ENCODE results near the gene TAS2R50.
A peak's percentile ranks its signal among the peaks of the same experiment; 100 is the strongest.

DNA sequence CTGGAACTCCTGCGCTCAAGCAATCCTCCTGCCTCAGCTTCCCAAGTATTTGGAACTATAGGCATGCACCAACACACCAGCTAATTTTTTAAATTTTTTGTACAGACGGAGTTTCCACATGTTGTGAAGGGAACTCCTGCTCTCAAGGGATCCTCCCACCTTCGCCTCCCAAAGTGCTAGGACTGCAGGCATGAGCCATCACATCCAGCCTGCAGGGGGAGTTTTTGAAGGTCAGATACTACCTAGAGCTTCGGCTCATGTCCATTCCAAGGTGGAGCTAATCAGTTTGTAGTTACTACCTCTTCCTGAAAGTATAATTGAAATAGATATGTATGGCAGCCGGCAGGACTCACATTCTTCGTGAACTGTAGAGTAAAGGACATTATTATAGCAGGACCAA is 39.4 kb upstream of the TAS2R50 start:
- TF ChIP-seq, protein P1, sequence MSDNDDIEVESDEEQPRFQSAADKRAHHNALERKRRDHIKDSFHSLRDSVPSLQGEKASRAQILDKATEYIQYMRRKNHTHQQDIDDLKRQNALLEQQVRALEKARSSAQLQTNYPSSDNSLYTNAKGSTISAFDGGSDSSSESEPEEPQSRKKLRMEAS (CRISPR knock-in tag; IDR thresholded peaks at IDR 0.05): no peak
- TF ChIP-seq, protein P2, sequence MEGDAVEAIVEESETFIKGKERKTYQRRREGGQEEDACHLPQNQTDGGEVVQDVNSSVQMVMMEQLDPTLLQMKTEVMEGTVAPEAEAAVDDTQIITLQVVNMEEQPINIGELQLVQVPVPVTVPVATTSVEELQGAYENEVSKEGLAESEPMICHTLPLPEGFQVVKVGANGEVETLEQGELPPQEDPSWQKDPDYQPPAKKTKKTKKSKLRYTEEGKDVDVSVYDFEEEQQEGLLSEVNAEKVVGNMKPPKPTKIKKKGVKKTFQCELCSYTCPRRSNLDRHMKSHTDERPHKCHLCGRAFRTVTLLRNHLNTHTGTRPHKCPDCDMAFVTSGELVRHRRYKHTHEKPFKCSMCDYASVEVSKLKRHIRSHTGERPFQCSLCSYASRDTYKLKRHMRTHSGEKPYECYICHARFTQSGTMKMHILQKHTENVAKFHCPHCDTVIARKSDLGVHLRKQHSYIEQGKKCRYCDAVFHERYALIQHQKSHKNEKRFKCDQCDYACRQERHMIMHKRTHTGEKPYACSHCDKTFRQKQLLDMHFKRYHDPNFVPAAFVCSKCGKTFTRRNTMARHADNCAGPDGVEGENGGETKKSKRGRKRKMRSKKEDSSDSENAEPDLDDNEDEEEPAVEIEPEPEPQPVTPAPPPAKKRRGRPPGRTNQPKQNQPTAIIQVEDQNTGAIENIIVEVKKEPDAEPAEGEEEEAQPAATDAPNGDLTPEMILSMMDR (IDR thresholded peaks at IDR 0.05 in 2 of 3, conservative IDR thresholded peaks at IDR 0.05 in 1 of 3; ENCODE audit: insufficient read depth in 2 of 3, low read depth in 1 of 3, low read length in 3 of 3): 0 out of 6 replicates have a peak, but pooled peaks of 1 of the 3 experiments have one; percentile 6
- TF ChIP-seq ZNF224 (CRISPR knock-in tag; IDR thresholded peaks at IDR 0.05): no peak
- no peak for TF ChIP-seq POLR2AphosphoS5 (IDR thresholded peaks at IDR 0.05; ENCODE audit: control insufficient read depth, insufficient read depth, low read depth, low read length)
